Neural crest cell (in vitro differentiated cells): Measurements from ENCODE around the gene REV1. TPM values are rescaled to one million over a fixed set of nuclear protein-coding genes. Genes with fewer than 3 reads are reported as not detected.

ENCODE experiments used
- DNase-seq: peaks from one replicate; pipeline ENCODE4 v3.0.0; 2021; ENCODE audit warnings: low read depth, mixed read lengths, low spot score
- H3K27ac Mint-ChIP-seq: one replicate; pipeline ENCODE4 v1.8.0; 2021; ENCODE audit warnings: mild to moderate bottlenecking, mixed read lengths; ENCODE audit not compliant: unreplicated experiment
- H3K27me3 Mint-ChIP-seq: 2 replicates; pipeline ENCODE4 v1.8.0; 2021; ENCODE audit warnings: low read depth, mild to moderate bottlenecking, mixed read lengths
- H3K36me3 Mint-ChIP-seq: 2 replicates; pipeline ENCODE4 v1.8.0; 2021; ENCODE audit warnings: low read depth, mild to moderate bottlenecking, mixed read lengths
- H3K4me1 Mint-ChIP-seq: 2 replicates; pipeline ENCODE4 v1.8.0; 2021; ENCODE audit warnings: mixed read lengths
- H3K4me3 Mint-ChIP-seq: one replicate; pipeline ENCODE4 v1.8.0; 2021; ENCODE audit warnings: mild to moderate bottlenecking, mixed read lengths
- H3K9me3 Mint-ChIP-seq: 2 replicates; pipeline ENCODE4 v1.8.0; 2021; ENCODE audit warnings: mixed read lengths
- CTCF ChIP-seq: fragments of 200-600 bp; sonication (generic); conservative IDR thresholded peaks from 2 replicates; pipeline ENCODE4 v1.5.0; 2021; ENCODE audit warnings: antibody characterized with exemption, mild to moderate bottlenecking
- total RNA-seq: library from RNA; stranded (reverse); gene quantifications from 2 replicates; pipeline ENCODE4 v1.2.1, GENCODE V29; 2021

Gene REV1
- total RNA-seq, 1 donor from 2014 or later, result 48.6 TPM

- Mint-ChIP-seq H3K9me3 (no peaks in the 10 kb centered on the region), H3K4me3 (no peak overlapping the region), H3K27me3 (no peaks in the 10 kb centered on the region), H3K36me3 (peaks cover 20% of the 10 kb centered on the region), H3K27ac (no peak overlapping the region), H3K4me1 (no peaks in the 10 kb centered on the region)
- no peak for DNase-seq
- no peak for TF ChIP-seq CTCF
These were observed 103.8 kb downstream of the REV1 start for GRCh38 chr2:99386011-99386410.

GRCh38 chr2:99382143-99382542 lies 107.7 kb downstream of the REV1 start:
- no peaks in the 10 kb centered on the region for H3K27me3 Mint-ChIP-seq
- peaks cover 26% of the 10 kb centered on the region for H3K36me3 Mint-ChIP-seq
- TF ChIP-seq CTCF, result no peak
- no peak for DNase-seq
- H3K9me3 Mint-ChIP-seq, result no peaks in the 10 kb centered on the region
- no peak overlapping the region for H3K27ac Mint-ChIP-seq
- no peaks in the 10 kb centered on the region for H3K4me1 Mint-ChIP-seq
- H3K4me3 Mint-ChIP-seq, result no peak overlapping the region

GRCh38 chr2:99380376-99381010 lies 109.3 kb downstream of the REV1 start:
- no peaks in the 10 kb centered on the region for H3K9me3 Mint-ChIP-seq
- TF ChIP-seq CTCF, result no peak
- no peaks in the 10 kb centered on the region for H3K4me1 Mint-ChIP-seq
- no peak overlapping the region for H3K27ac Mint-ChIP-seq
- H3K4me3 Mint-ChIP-seq, result no peak overlapping the region
- peaks cover 30% of the 10 kb centered on the region for H3K36me3 Mint-ChIP-seq
- DNase-seq, result no peak
- H3K27me3 Mint-ChIP-seq, result no peaks in the 10 kb centered on the region

GRCh38 chr2:99377879-99378278 lies 111.9 kb downstream of the REV1 start:
- Mint-ChIP-seq H3K4me1 (no peaks in the 10 kb centered on the region), H3K27me3 (no peaks in the 10 kb centered on the region), H3K27ac (no peak overlapping the region), H3K9me3 (peaks cover 10% of the 10 kb centered on the region), H3K36me3 (peaks cover 50% of the 10 kb centered on the region), H3K4me3 (no peak overlapping the region)
- TF ChIP-seq CTCF, result no peak
- no peak for DNase-seq

- H3K4me1 Mint-ChIP-seq, result no peaks in the 10 kb centered on the region
- no peaks in the 10 kb centered on the region for H3K27me3 Mint-ChIP-seq
- no peak overlapping the region for H3K4me3 Mint-ChIP-seq
- H3K27ac Mint-ChIP-seq, result no peak overlapping the region
- H3K36me3 Mint-ChIP-seq, result peaks cover 56% of the 10 kb centered on the region
- no peak for DNase-seq
- TF ChIP-seq CTCF, result no peak
- H3K9me3 Mint-ChIP-seq, result peaks cover 12% of the 10 kb centered on the region
These were observed 113.5 kb downstream of the REV1 start for GRCh38 chr2:99376254-99376864.
